Left forelimb (tissue), 1 donor: ENCODE results near the gene KCNA3.
"Not testable (repeated sequence)": the region's sequence is repeated elsewhere in the genome, so short reads cannot be mapped to it uniquely, and the experiment has no call there.

Source experiments
- DNase-seq: peaks from one replicate; pipeline ENCODE4 v3.0.0-alpha.2; 2018; ENCODE audit warnings: low spot score

The KCNA3 gene

DNA sequence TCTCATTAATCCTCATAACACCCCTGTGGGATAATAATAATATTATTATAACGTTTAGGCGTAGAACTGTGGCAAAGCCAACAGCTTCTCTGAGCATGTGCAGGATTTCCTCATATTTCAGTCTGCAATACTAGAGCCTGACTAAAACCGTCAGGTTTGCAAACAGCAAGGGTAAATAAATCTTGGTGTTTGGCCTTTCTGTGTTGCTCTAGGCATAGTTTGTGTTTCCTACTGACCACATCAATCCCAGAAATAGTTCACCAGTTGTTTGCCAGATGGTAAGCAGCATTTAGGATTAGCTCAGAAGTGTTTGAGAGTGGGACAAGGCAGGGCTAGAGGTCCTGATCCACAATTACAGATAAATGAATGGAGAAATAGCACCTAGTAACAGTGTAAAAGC, 2.8 kb upstream of the KCNA3 start:
- DNase-seq: no peak

DNA sequence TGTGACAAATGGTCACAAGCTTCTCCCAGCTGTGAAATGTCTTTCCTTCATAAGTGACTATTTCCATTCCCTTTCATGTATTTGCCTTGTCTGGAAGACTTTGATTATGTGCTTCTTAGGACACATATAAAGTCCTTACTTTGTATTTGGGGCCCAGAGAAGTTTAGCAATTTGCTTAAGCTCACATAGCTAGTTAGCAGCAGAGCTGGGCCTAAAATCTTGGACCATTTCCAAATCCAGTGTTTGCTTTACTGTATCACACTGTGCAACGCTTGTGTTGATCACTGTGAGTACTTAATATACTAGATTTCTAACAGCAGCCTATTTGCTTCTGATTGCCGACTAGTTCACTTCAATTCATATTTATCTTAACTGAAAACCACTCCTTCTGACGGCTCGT, 2.2 kb upstream of the KCNA3 start:
- no peak for DNase-seq

DNA sequence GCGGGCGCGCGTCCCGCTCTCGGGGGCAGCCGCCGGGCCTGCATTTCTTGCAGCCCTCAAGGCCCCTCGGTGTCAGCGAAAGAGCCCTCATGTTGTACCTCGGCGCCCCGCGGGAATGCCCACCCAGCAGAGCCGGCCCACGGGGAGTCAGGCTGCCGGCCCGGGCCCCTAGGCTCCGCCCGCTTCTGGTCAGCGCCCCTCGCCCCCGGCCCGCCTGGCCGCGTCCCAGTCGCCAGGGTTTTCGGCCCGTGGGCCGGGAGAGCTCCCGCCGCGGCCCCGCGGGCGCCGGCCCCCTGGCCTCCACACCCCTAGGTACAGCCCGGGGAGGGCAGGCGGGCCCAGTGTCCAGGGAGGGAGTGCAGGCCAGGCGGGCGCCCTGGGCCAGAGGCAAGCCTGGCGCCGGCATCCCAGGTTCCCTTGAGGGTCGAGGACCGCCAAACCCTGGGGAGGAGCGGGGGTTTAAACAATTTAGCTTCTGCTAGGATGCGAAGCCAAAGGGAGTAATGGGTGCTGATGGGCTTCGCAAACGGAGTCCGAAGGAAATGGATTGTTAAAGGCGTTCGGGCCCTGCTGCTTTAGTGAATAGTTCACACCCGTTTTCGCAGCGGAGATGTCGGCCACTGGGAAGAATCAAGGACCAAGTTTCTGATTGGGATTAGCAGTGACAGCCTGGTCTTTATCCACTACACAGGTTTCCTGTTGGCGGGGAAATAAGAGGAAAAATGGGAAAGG, 486 bp upstream of the KCNA3 start:
- no peak for DNase-seq

DNA sequence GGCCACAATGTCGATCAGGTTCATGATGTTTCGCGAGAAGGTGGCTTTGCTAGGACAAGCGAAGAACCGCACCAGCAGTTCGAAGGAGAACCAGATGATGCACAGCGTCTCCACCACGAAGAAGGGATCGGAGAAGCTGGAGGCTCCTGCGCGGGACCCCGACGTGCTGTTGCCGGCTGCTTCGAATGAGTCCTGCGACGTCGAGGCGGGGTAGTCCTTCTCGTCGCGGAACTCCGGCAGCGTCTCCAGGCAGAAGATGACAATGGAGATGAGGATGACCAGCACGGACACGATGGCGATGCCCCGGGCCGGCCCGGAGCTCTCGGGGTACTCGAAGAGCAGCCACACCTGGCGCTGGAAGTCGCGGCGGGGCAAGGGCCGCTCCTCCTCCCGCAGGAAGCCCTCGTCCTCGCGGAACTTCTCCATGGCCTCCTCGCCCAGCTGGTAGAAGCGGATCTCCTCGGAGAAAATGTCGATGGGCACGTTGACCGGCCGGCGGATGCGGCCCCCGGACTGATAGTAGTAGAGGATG, 869 bp downstream of the KCNA3 start:
- DNase-seq: no peak

DNA sequence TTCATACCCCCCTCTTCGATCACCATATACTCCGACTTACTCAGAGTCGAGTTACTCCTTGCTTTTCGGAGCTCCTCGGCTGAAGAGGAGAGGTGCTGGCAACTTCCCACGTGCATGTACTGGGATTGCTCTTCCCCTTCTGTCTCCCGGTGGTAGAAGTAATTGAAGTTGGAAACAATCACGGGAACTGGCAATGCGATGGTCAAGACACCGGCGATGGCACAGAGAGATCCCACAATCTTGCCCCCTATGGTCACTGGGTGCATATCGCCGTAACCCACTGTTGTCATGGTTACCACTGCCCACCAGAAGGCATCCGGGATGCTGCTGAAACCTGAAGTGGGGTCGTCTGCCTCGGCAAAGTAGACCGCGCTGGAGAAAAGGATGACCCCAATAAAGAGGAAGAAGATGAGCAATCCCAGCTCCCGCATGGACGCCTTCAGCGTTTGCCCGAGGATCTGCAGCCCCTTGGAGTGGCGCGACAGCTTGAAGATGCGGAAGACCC, 1.5 kb downstream of the KCNA3 start:
- no peak for DNase-seq

- no peak for DNase-seq
Observed at GRCh38 chr1:110672753-110673108, 2.0 kb downstream of the KCNA3 start.

GRCh38 chr1:110672001-110672752, 2.6 kb downstream of the KCNA3 start:
- no peak for DNase-seq

GRCh38 chr1:110671361-110671760, 3.4 kb downstream of the KCNA3 start:
- no peak for DNase-seq

GRCh38 chr1:110668549-110668948, 6.2 kb downstream of the KCNA3 start:
- no peak for DNase-seq

DNA sequence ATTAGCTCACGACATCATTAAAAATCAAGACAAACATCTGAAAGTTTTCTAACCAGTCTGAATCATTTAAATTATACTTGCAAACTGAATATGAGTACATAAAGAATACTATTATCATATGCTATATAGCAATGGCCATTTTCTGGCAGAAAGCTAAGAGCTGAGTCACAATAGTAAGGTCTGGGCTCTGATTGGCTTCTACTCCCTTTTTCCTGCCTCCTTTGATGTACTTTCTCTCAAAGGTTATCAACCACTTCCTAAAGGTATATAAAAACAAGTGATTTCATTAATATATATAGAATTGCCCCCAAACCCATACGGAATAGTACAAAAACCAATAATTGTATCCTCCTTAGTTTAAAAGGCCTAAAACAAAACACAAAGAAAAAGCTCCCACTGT, 7.0 kb downstream of the KCNA3 start:
- no peak for DNase-seq

GRCh38 chr1:110663241-110663640, 11.5 kb downstream of the KCNA3 start:
- no peak for DNase-seq

DNA sequence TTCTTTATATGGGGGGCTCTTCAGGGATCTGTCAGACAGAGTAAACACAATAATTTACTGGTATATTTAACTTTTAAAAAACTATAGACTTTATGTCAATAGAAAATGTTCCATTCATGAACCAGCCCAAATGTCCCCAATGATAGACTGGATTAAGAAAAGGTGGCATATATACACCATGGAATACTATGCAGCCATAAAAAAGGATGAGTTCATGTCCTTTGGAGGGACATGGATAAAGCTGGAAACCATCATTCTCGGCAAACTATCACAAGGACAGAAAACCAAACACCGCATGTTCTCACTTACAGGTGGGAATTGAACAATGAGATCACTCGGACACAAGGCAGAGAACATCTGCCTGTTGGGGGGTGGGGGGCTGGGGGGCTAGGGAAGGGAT, 15.2 kb downstream of the KCNA3 start:
- DNase-seq: not testable (repeated sequence)

DNA sequence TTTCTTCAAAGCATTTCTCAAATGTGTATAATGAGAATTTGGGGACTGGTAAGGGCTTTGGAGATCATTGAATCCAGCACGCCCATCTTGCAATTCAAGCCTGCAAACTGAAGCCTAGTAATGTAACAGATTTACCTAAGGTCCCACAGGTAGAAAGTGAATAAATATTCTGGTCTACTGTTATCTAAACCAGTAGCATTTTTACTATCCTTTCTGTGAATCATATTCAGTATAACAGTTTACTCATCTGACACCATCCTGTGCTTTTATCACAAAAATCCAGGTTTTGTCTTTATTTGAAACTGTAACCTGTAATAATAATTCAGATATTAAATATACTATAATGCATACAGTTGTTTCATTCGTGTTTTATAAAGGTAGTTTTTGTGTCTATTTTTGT, 17.4 kb downstream of the KCNA3 start:
- DNase-seq: no peak

DNA sequence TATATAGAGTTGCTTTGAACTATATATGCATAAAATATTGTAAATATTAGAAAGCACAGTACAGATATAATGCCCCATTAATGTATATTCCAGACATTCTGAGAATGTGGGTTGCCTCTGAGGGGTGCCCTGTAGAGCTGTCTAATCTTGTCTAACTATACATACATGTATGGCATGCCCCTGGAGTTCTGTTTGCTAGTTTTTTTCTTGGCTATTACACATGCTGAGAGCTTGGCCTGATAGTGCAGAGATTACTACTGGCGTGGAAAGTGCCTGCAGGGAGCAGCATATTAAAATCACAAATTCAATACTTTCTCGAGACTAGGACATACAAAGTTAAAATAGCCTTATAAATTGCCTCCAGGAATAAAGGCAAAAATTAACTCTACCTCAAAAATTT, 24.1 kb downstream of the KCNA3 start:
- no peak for DNase-seq

GRCh38 chr1:110648417-110648816, 26.3 kb downstream of the KCNA3 start:
- DNase-seq: no peak

GRCh38 chr1:110647254-110647891, 27.4 kb downstream of the KCNA3 start:
- DNase-seq: no peak

GRCh38 chr1:110645821-110646735, 28.7 kb downstream of the KCNA3 start:
- no peak for DNase-seq

GRCh38 chr1:110645211-110645610, 29.5 kb downstream of the KCNA3 start:
- no peak for DNase-seq

DNA sequence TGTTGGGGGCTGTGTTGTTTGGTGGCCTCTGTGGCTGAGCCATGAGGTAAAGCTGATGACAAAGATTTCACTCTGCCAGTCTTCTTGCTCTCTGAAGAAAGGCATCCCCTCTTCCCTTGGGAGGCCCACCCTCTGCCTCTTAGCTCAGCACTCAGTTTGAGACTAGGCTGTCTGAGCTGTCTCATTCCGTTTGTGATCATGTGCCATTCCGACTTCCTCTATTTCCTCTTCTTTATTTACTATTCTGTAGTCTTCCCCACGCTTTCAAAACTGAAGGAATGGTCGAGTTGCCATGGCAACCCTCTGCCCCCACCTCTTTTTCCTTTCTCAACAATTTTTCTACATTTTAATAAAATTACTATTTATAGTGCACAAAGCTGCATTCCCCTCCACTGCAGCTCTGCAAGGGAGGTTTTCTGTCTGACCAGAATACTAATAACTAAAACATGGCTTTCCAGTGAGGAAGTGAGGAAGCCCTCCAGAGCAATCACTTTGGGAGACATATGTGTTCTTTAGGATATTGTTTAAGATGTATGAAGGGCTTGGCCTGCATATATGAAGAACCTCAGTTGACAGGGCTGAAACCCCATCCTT, 30.8 kb downstream of the KCNA3 start:
- no peak for DNase-seq

GRCh38 chr1:110639724-110640386, 34.9 kb downstream of the KCNA3 start:
- DNase-seq: no peak

- no peak for DNase-seq
Observed at GRCh38 chr1:110638556-110638955, 36.2 kb downstream of the KCNA3 start.
